ENCODE measurements around the gene GATAD2A. TPM values are rescaled to one million over a fixed set of nuclear protein-coding genes. Genes with fewer than 3 reads are reported as not detected.

Gene GATAD2A
- total and polyA plus RNA-seq, 2 donors (not counting 1 experiment from before 2014, with no cell fraction given) = 31.7 to 63.5 TPM

- Histone ChIP-seq H4K20me1 (ENCODE audit: control insufficient read depth, extremely low read depth, insufficient read depth, low read length) (peaks cover 2% of the 10 kb centered on the region), H3K27ac (ENCODE audit: insufficient read depth, low read length) (no peak overlapping the region), H3K4me2 (ENCODE audit: extremely low read depth, insufficient read depth, low read length) (no peak overlapping the region), H3K27me3 (ENCODE audit: control insufficient read depth, insufficient read depth, low read length) (no peaks in the 10 kb centered on the region), H3K4me3 (replicated peaks in 1 of 4; ENCODE audit: control extremely low read depth in 1 of 4, insufficient read depth in 1 of 4, low read depth in 3 of 4, low read length in 4 of 4) (no peak overlapping the region), H3K9me3 (ENCODE audit: control insufficient read depth, insufficient read depth, low read depth, low read length) (no peaks in the 10 kb centered on the region), H3K4me1 (ENCODE audit: control insufficient read depth, extremely low read depth, insufficient read depth, low read length) (peaks cover 3% of the 10 kb centered on the region), H2AFZ (ENCODE audit: low read length) (no peak overlapping the region), H3K36me3 (ENCODE audit: control insufficient read depth, insufficient read depth, low read length) (no peaks in the 10 kb centered on the region), H3K79me2 (ENCODE audit: control insufficient read depth, insufficient read depth, low read length) (peaks cover 97% of the 10 kb centered on the region), H3K9ac (ENCODE audit: insufficient read depth, low read length) (no peak overlapping the region)
- no peak for DNase-seq (ENCODE audit: low read depth in 2 of 2)
- TF ChIP-seq CTCF (conservative IDR thresholded peaks at IDR 0.05 in 1 of 2, IDR thresholded peaks at IDR 0.05 in 1 of 2; ENCODE audit: low read depth in 1 of 2, low read length in 2 of 2) (no peak), EZH2 (IDR thresholded peaks at IDR 0.05; ENCODE audit: low read length, missing control alignments) (no peak)
Measured at GRCh38 chr19:19432732-19433131, 27.3 kb downstream of the GATAD2A start.

- Histone ChIP-seq H3K4me1 (ENCODE audit: control insufficient read depth, extremely low read depth, insufficient read depth, low read length) (peaks cover 3% of the 10 kb centered on the region), H3K36me3 (ENCODE audit: control insufficient read depth, insufficient read depth, low read length) (no peaks in the 10 kb centered on the region), H3K79me2 (ENCODE audit: control insufficient read depth, insufficient read depth, low read length) (peaks cover 96% of the 10 kb centered on the region), H3K27ac (ENCODE audit: insufficient read depth, low read length) (no peak overlapping the region), H3K27me3 (ENCODE audit: control insufficient read depth, insufficient read depth, low read length) (no peaks in the 10 kb centered on the region), H2AFZ (ENCODE audit: low read length) (no peak overlapping the region), H3K4me2 (ENCODE audit: extremely low read depth, insufficient read depth, low read length) (no peak overlapping the region), H3K9ac (ENCODE audit: insufficient read depth, low read length) (no peak overlapping the region), H3K4me3 (replicated peaks in 1 of 4; ENCODE audit: control extremely low read depth in 1 of 4, insufficient read depth in 1 of 4, low read depth in 3 of 4, low read length in 4 of 4) (no peak overlapping the region), H4K20me1 (ENCODE audit: control insufficient read depth, extremely low read depth, insufficient read depth, low read length) (peaks cover 2% of the 10 kb centered on the region), H3K9me3 (ENCODE audit: control insufficient read depth, insufficient read depth, low read depth, low read length) (no peaks in the 10 kb centered on the region)
- no peak for TF ChIP-seq EZH2 (IDR thresholded peaks at IDR 0.05; ENCODE audit: low read length, missing control alignments)
- TF ChIP-seq CTCF (conservative IDR thresholded peaks at IDR 0.05 in 1 of 2, IDR thresholded peaks at IDR 0.05 in 1 of 2; ENCODE audit: low read depth in 1 of 2, low read length in 2 of 2) = no peak
- no peak for DNase-seq (ENCODE audit: low read depth in 2 of 2)
Measured at GRCh38 chr19:19433666-19434213, 28.3 kb downstream of the GATAD2A start.

- H4K20me1 ChIP-seq (ENCODE audit: control insufficient read depth, extremely low read depth, insufficient read depth, low read length) = peaks cover 2% of the 10 kb centered on the region
- peaks cover 95% of the 10 kb centered on the region for H3K79me2 ChIP-seq (ENCODE audit: control insufficient read depth, insufficient read depth, low read length)
- TF ChIP-seq EZH2 (IDR thresholded peaks at IDR 0.05; ENCODE audit: low read length, missing control alignments) (no peak), CTCF (conservative IDR thresholded peaks at IDR 0.05 in 1 of 2, IDR thresholded peaks at IDR 0.05 in 1 of 2; ENCODE audit: low read depth in 1 of 2, low read length in 2 of 2) (no peak)
- H3K36me3 ChIP-seq (ENCODE audit: control insufficient read depth, insufficient read depth, low read length) = no peaks in the 10 kb centered on the region
- H3K9ac ChIP-seq (ENCODE audit: insufficient read depth, low read length) = no peak overlapping the region
- no peaks in the 10 kb centered on the region for H3K27me3 ChIP-seq (ENCODE audit: control insufficient read depth, insufficient read depth, low read length)
- H3K9me3 ChIP-seq (ENCODE audit: control insufficient read depth, insufficient read depth, low read depth, low read length) = no peaks in the 10 kb centered on the region
- no peak overlapping the region for H3K4me2 ChIP-seq (ENCODE audit: extremely low read depth, insufficient read depth, low read length)
- H3K4me1 ChIP-seq (ENCODE audit: control insufficient read depth, extremely low read depth, insufficient read depth, low read length) = peaks cover 3% of the 10 kb centered on the region
- no peak overlapping the region for H2AFZ ChIP-seq (ENCODE audit: low read length)
- H3K27ac ChIP-seq (ENCODE audit: insufficient read depth, low read length) = peak overlapping the region; percentile 49
- peak; percentile 31 to 59 for DNase-seq (ENCODE audit: low read depth in 2 of 2)
- no peak overlapping the region for H3K4me3 ChIP-seq (replicated peaks in 1 of 4; ENCODE audit: control extremely low read depth in 1 of 4, insufficient read depth in 1 of 4, low read depth in 3 of 4, low read length in 4 of 4)
Measured at GRCh38 chr19:19434483-19435045, 29.1 kb downstream of the GATAD2A start.

Data from fibroblast of lung (primary cell).